K562 (cell line): ENCODE measurements around the gene ACER3. TPM values are rescaled to one million over a fixed set of nuclear protein-coding genes. Genes with fewer than 3 reads are reported as not detected.

Source experiments
- ATAC-seq: fragments of 200-7000 bp; cut with Tn5 transposase; 3 replicates; pipeline ENCODE4 v1.9.1; 2020; ENCODE audit warnings: moderate library complexity
- BruUV-seq: library from RNA; stranded (reverse); fragments of 400-500 nt; replicated peaks from 2 replicates; lab custom pipeline; 2021; lab: Mats Ljungman, UMichigan
- CTCF ChIA-PET: fragments of 300-600 bp; formaldehyde crosslinking; extraction: SDS; loops from one replicate; lab custom pipeline; 2021; ENCODE audit warnings: low intra/inter-chr PET ratio; lab: Yijun Ruan, JAX
- POLR2A ChIA-PET: fragments of 300-600, 350-650 bp; sonication (Branson Sonifier 250); formaldehyde crosslinking; extraction: SDS; loops from one replicate; lab custom pipeline; 2021; ENCODE audit warnings: antibody characterized with exemption, inconsistent platforms; lab: Yijun Ruan, JAX
- DNase-seq, 4 experiments: peaks; one replicate each; pipeline versions ENCODE4 v3.0.0 to v3.0.0-alpha.2; 2011 to 2018; ENCODE audit warnings: low spot score in 3 of 4, mixed read lengths in 3 of 4; ENCODE audit errors: extremely low read depth in 1 of 4
- FAIRE-seq: peaks from 2 replicates; lab custom pipeline; 2011; peaks lifted over from hg19 to GRCh38; lab: Jason Lieb, UNC
- H2AFZ ChIP-seq: 2 replicates; pipeline ENCODE4 v1.6.0; 2011; ENCODE audit warnings: low read depth, low read length, control low read depth, inconsistent platforms
- H3K27ac ChIP-seq: fragments of 200-600 bp; 3 replicates; pipeline ENCODE4 v1.8.0; 2011; ENCODE audit warnings: low read depth, mild to moderate bottlenecking, control low read depth, inconsistent platforms, low read length, moderate library complexity, mixed read lengths; ENCODE audit errors: extremely low read depth
- H3K27me3 ChIP-seq, 2 experiments: fragments of 300-600 bp in 1 of 2; 2 replicates in 1 of 2; 3 replicates in 1 of 2; pipeline versions ENCODE4 v1.6.0 to v1.8.0; 2011; ENCODE audit warnings: inconsistent platforms in 2 of 2, low read length in 2 of 2, mild to moderate bottlenecking in 1 of 2, mixed read lengths in 1 of 2, moderate library complexity in 1 of 2; ENCODE audit not compliant: control insufficient read depth in 2 of 2, insufficient read depth in 2 of 2
- H3K36me3 ChIP-seq: fragments of 300-600 bp; 3 replicates; pipeline ENCODE4 v1.8.0; 2011; ENCODE audit warnings: mild to moderate bottlenecking, low read length, inconsistent platforms; ENCODE audit not compliant: control insufficient read depth, insufficient read depth
- H3K4me1 ChIP-seq, 2 experiments: fragments of 200-600 bp in 1 of 2; replicated peaks in 1 of 2; 2 replicates in 1 of 2; 3 replicates in 1 of 2; pipeline versions ENCODE4 v1.5.1 to v1.8.0; 2011; ENCODE audit warnings: inconsistent platforms in 2 of 2, low read length in 2 of 2, mild to moderate bottlenecking in 1 of 2, mixed read lengths in 1 of 2, moderate library complexity in 1 of 2; ENCODE audit not compliant: control insufficient read depth in 2 of 2, insufficient read depth in 2 of 2
- H3K4me2 ChIP-seq: 2 replicates; pipeline ENCODE4 v1.6.1; 2011; ENCODE audit warnings: low read length, control low read depth, inconsistent platforms, mixed read lengths; ENCODE audit not compliant: insufficient read depth
- H3K4me3 ChIP-seq: fragments of 200-600 bp; sonication (generic), shearing (Covaris generic); 2 replicates; pipeline ENCODE4 v1.5.1; 2016; ENCODE audit warnings: control low read depth, inconsistent platforms
- H3K79me2 ChIP-seq: fragments of 200-600 bp; 3 replicates; pipeline ENCODE4 v1.8.0; 2011; ENCODE audit warnings: low read length, inconsistent platforms; ENCODE audit not compliant: control insufficient read depth, insufficient read depth
- H3K9ac ChIP-seq, 2 experiments: 2 replicates each; pipeline versions ENCODE4 v1.6.0 to v1.6.1; 2011; ENCODE audit warnings: low read depth in 2 of 2, low read length in 2 of 2, control low read depth in 1 of 2, inconsistent platforms in 1 of 2, mild to moderate bottlenecking in 1 of 2, mixed read lengths in 1 of 2; ENCODE audit not compliant: insufficient read depth in 1 of 2
- H3K9me1 ChIP-seq: one replicate; pipeline ENCODE4 v1.6.0; 2011; ENCODE audit warnings: inconsistent platforms, mild to moderate bottlenecking, low read length, moderate library complexity; ENCODE audit not compliant: control insufficient read depth, insufficient read depth
- H3K9me3 ChIP-seq: replicated peaks from 2 replicates; pipeline ENCODE4 v1.5.1; 2011; ENCODE audit warnings: low read depth, low read length, inconsistent platforms; ENCODE audit not compliant: control insufficient read depth, insufficient read depth
- H4K20me1 ChIP-seq: replicated peaks from 2 replicates; pipeline ENCODE4 v1.6.1; 2011; ENCODE audit warnings: low read length, inconsistent platforms, mixed read lengths; ENCODE audit not compliant: control insufficient read depth, insufficient read depth
- ATF7 ChIP-seq: fragments of 450-650 bp; IDR thresholded peaks from 2 replicates; pipeline ENCODE4 v1.7.1; 2014; ENCODE audit warnings: mild to moderate bottlenecking, moderate library complexity
- CHD4 ChIP-seq: fragments of 200-600 bp; sonication (generic); IDR thresholded peaks from 3 replicates; pipeline ENCODE4 v1.6.1; 2012; ENCODE audit warnings: low read depth, mild to moderate bottlenecking, mixed read lengths, low read length, inconsistent platforms; ENCODE audit not compliant: insufficient read depth, insufficient replicate concordance, poor library complexity, severe bottlenecking
- E2F8 ChIP-seq: fragments of 450-650 bp; IDR thresholded peaks from 2 replicates; pipeline ENCODE4 v1.7.1; 2018; ENCODE audit warnings: mild to moderate bottlenecking, low read depth; ENCODE audit not compliant: partially characterized antibody
- ESRRB ChIP-seq: fragments of 250-450 bp; sonication (Bioruptor Pico); IDR thresholded peaks from 2 replicates; pipeline ENCODE4 v1.5.0; 2020; ENCODE audit warnings: mild to moderate bottlenecking, moderate library complexity, borderline replicate concordance
- EWSR1 ChIP-seq: fragments of 450-650 bp; IDR thresholded peaks from 2 replicates; pipeline ENCODE4 v1.6.1; 2018; ENCODE audit warnings: borderline replicate concordance, mild to moderate bottlenecking, low read depth, moderate library complexity; ENCODE audit not compliant: partially characterized antibody
- FOXM1 ChIP-seq, 2 experiments: fragments of 450-650 bp in 1 of 2; sonication (generic) in 1 of 2; formaldehyde crosslinking in 1 of 2; IDR thresholded peaks; 2 replicates each; pipeline versions ENCODE4 v1.6.1 to v1.9.0; 2017 to 2022; ENCODE audit warnings: low read depth in 2 of 2, mild to moderate bottlenecking in 2 of 2, missing genetic modification reagents in 1 of 2, moderate library complexity in 1 of 2
- IRF9 ChIP-seq: fragments of 450-650 bp; IDR thresholded peaks from 2 replicates; pipeline ENCODE4 v1.6.1; 2016; ENCODE audit warnings: missing biosample characterization, missing genetic modification characterization
- MIER1 ChIP-seq: fragments of 450-650 bp; IDR thresholded peaks from 2 replicates; pipeline ENCODE4 v1.6.1; 2016; ENCODE audit warnings: antibody characterized with exemption, mild to moderate bottlenecking, low read depth
- MTA3 ChIP-seq: fragments of 450-650 bp; formaldehyde crosslinking; IDR thresholded peaks from 2 replicates; pipeline ENCODE4 v1.6.1; 2017; ENCODE audit warnings: mild to moderate bottlenecking, borderline replicate concordance
- POLR2A ChIP-seq: fragments of 450-650 bp; conservative IDR thresholded peaks from 2 replicates; pipeline ENCODE4 v1.6.1; 2016
- RAD51 ChIP-seq: fragments of 450-650 bp; IDR thresholded peaks from 2 replicates; pipeline ENCODE4 v1.7.1; 2016; ENCODE audit warnings: low read depth, mild to moderate bottlenecking, borderline replicate concordance
- SRSF9 ChIP-seq: fragments of 200-400 bp; formaldehyde crosslinking; IDR thresholded peaks from 2 replicates; pipeline ENCODE4 v1.6.1; 2017; ENCODE audit warnings: low read depth, low read length, borderline replicate concordance
- TCF3 ChIP-seq: sonication (generic); formaldehyde crosslinking; IDR thresholded peaks from 2 replicates; pipeline ENCODE4 v1.4.0; 2020; ENCODE audit warnings: mild to moderate bottlenecking, missing genetic modification reagents
- U2AF2 ChIP-seq: fragments of 200-400 bp; formaldehyde crosslinking; optimal IDR thresholded peaks from 2 replicates; pipeline ENCODE3; 2017; ENCODE audit warnings: low read depth, mild to moderate bottlenecking, low read length
- ZNF197 ChIP-seq: fragments of 200-800 bp; sonication (Bioruptor generic); IDR thresholded peaks from 2 replicates; pipeline ENCODE4 v1.6.1; 2016; ENCODE audit warnings: low read depth, missing genetic modification characterization, missing compliant biosample characterization
- ZNF3 ChIP-seq: fragments of 250-450 bp; sonication (Bioruptor Pico); IDR thresholded peaks from 2 replicates; pipeline ENCODE4 v1.5.0; 2021; ENCODE audit warnings: mild to moderate bottlenecking, moderate library complexity
- WGBS: fragments of 100-300 bp; shearing (Covaris generic); methylation state at CpG from one replicate; pipeline ENCODE4 v1.1.6; 2016; ENCODE audit warnings: low coverage, mixed read lengths; ENCODE audit not compliant: insufficient coverage; ENCODE audit errors: missing lambda C conversion rate; 5-methylcytosine and 5-hydroxymethylcytosine counted together
- in situ Hi-C: fragments of 300-500 bp; cut with MboI; formaldehyde crosslinking; loops from 4 replicates; pipeline ENCODE4 v1.15.0; 2018; ENCODE audit warnings: inconsistent platforms, mixed read lengths
- intact Hi-C: fragments of 100-400 bp; cut with micrococcal nuclease; formaldehyde crosslinking; loops from 2 replicates; pipeline ENCODE4 v1.14.2; 2022
- polyA plus RNA-seq, 8 experiments: library from polyadenylated mRNA; depleted of rRNA in 4 of 8; stranded (reverse) in 5 of 8; unstranded in 3 of 8; fragments of >200 nt; fragmentation: Nextera tagmentation in 2 of 8; fragmentation: Illumina TruSeq in 1 of 8; extraction: Ambion mirVana in 2 of 8; extraction: Trizol in 1 of 8; gene quantifications; 2 replicates each; pipeline versions ENCODE4 v1.2.1 to v1.2.3, GENCODE V29; 2011 to 2014; ENCODE audit warnings: inconsistent platforms in 1 of 8, missing spikeins in 1 of 8
- total RNA-seq, 7 experiments: library from RNA; depleted of rRNA in 6 of 7; stranded (reverse); fragments of >200 nt in 6 of 7; fragmentation: Illumina TruSeq in 2 of 7; extraction: Trizol in 2 of 7; gene quantifications; 2 replicates each; pipeline versions ENCODE4 v1.2.1 to v1.2.3, GENCODE V29; 2011 to 2021; ENCODE audit warnings: low replicate concordance in 1 of 7
- TF ChIP-seq, protein P1 (sequence below): sonication (generic); formaldehyde crosslinking; IDR thresholded peaks from 2 replicates; pipeline ENCODE4 v1.4.0; 2020; ENCODE audit warnings: mild to moderate bottlenecking, missing genetic modification reagents

The ACER3 gene
- total and polyA plus RNA-seq, 9 of the 15 experiments (the other 6 are each of a cell fraction or from before 2014, with no cell fraction given) = 2.0 to 23.8 (median 9.5) TPM

- no peak for TF ChIP-seq CHD4
- no peak for TF ChIP-seq EWSR1
Measured at GRCh38 chr11:77049026-77049425, 188.3 kb downstream of the ACER3 start (continued).

- Histone ChIP-seq H3K9ac (no peak overlapping the region), H3K4me3 (no peak overlapping the region), H3K9me3 (no peaks in the 10 kb centered on the region), H3K4me1 (peaks cover 8 to 15% of the 10 kb centered on the region in 2 experiments; a peak in 4 of 5 replicates), H4K20me1 (no peaks in the 10 kb centered on the region), H3K9me1 (no peaks in the 10 kb centered on the region), H3K36me3 (no peaks in the 10 kb centered on the region), H2AFZ (no peak overlapping the region), H3K79me2 (no peaks in the 10 kb centered on the region), H3K4me2 (no peak overlapping the region), H3K27me3 (peaks cover 0 to 6% of the 10 kb centered on the region in 2 experiments; a peak in 1 of 5 replicates), H3K27ac (no peak overlapping the region)
- no peak for FAIRE-seq
- CTCF ChIA-PET = no interaction called here
- ATAC-seq = no peak
- intact Hi-C loops = no loop called here
- POLR2A ChIA-PET = interaction anchor here (1.0 kb wide), 1 partner anchor 9 kb away, joined by 3 read pairs; no protein-coding TSS in a partner anchor
- WGBS = 26% methylated on average over 3 of the region's 3 CpGs
- no TSS peak for BruUV-seq
- in situ Hi-C loops = no loop called here
- no peak for DNase-seq
- TF ChIP-seq POLR2A (no peak), ESRRB (CRISPR knock-in tag) (no peak), ATF7 (no peak), E2F8 (no peak), ZNF197 (CRISPR knock-in tag) (no peak), U2AF2 (no peak), RAD51 (no peak), FOXM1 (IDR thresholded peaks at IDR 0.05; ENCODE audit: low read depth) (no peak), FOXM1 (CRISPR knock-in tag; IDR thresholded peaks at IDR 0.05; ENCODE audit: low read depth) (no peak), ZNF3 (no peak), MIER1 (no peak), MTA3 (no peak), IRF9 (tag) (no peak), SRSF9 (no peak), TCF3 (CRISPR knock-in tag) (no peak)
- TF ChIP-seq, protein P1, sequence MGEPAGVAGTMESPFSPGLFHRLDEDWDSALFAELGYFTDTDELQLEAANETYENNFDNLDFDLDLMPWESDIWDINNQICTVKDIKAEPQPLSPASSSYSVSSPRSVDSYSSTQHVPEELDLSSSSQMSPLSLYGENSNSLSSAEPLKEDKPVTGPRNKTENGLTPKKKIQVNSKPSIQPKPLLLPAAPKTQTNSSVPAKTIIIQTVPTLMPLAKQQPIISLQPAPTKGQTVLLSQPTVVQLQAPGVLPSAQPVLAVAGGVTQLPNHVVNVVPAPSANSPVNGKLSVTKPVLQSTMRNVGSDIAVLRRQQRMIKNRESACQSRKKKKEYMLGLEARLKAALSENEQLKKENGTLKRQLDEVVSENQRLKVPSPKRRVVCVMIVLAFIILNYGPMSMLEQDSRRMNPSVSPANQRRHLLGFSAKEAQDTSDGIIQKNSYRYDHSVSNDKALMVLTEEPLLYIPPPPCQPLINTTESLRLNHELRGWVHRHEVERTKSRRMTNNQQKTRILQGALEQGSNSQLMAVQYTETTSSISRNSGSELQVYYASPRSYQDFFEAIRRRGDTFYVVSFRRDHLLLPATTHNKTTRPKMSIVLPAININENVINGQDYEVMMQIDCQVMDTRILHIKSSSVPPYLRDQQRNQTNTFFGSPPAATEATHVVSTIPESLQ (CRISPR knock-in tag) = no peak
Measured at GRCh38 chr11:77051511-77051910, 190.8 kb downstream of the ACER3 start.
